GM19238 (cell line): ENCODE results near the gene RTKN.

Experiments
- DNase-seq: peaks from one replicate; pipeline ENCODE4 v3.0.0; 2011; ENCODE audit warnings: low spot score; ENCODE audit not compliant: insufficient read length

The RTKN gene

DNA sequence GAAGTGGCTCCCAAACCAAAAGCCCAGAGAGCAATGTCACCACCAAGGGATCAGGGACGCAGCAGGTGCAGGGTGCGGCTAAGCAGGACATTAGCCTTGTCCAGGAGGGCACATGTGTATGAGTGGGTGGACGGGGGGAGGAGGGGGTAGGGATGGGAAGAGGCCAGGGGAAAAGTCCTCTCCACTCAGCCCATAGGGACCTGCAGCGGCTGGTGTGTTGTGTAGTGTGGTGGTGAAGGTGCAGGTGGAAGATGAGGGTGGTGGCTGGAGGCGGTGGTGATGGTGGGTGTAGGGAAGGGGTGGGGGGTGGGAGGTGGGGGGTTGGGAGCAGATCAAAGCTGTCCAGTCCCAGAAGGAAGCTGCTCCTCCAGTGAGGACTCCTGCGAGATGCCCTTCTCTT, 24.0 kb downstream of the RTKN start:
- DNase-seq, result no peak

- no peak for DNase-seq
These were observed 24.5 kb downstream of the RTKN start for GRCh38 chr2:74417197-74417596.

GRCh38 chr2:74416778-74417177, 25.0 kb downstream of the RTKN start:
- no peak for DNase-seq

- DNase-seq, result no peak
These were observed 25.9 kb downstream of the RTKN start for GRCh38 chr2:74415762-74416395.

DNA sequence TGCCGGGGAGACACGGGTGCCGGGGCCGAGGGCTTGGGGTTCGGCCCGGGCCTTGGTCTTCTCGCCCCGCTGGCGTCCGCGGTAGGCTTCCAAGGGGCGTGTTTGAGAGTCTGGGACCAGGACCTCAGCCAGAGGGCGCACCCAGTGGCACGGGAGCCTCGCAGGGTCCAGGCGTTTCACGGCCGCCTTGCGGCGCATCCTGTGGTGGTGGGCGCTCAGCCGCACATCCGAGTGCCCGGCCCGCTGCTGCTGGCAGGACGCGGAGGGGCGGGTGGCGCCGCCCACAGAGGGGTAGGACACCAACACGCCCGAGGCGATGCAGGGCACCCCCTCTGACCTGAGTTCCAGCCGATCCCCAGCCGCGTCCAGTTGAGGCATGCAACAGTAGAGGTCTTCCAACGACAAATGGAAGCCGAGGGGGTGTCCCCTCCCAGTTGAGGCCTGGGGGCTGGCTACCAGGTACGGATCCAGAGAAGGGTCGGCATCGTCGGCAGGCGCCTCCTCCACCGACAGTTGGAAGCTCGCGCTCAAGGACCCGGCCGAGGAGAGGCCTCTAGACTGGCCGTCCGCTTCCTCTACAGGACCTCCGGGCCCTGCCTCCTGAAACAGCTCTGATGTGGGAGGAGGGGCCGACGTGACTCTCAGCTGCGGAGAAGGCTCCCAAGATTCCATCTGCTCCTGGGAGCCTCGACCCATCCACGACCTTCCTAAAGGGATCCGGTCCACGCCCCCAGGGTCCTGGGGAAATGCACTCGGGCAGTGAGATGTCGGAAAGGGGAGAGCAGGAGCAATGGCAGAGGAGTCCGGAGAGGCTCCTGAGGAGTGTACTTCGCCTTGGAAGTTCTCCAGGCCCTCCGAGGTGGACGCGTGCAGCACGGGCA, 26.6 kb downstream of the RTKN start:
- no peak for DNase-seq

DNA sequence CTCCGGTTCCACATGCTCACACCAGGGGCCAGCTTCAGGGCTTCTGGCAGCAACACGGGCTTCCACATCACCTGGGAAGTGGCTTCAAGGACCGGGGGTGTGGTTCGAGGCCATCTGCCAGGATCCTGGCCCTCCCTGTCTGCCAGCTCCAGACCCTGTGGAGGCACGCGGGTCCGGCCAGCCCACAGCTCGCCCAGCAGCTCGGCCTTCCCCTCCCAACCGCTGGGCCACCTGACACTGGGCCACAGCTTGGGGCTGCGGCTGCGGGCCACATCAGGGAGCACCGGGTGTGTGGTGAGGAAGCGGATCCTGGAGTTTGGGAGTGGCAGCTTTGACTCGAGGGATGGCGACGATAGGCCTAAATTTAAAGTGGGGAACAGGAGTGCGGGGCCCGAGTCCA, 27.3 kb downstream of the RTKN start:
- DNase-seq, result no peak

DNA sequence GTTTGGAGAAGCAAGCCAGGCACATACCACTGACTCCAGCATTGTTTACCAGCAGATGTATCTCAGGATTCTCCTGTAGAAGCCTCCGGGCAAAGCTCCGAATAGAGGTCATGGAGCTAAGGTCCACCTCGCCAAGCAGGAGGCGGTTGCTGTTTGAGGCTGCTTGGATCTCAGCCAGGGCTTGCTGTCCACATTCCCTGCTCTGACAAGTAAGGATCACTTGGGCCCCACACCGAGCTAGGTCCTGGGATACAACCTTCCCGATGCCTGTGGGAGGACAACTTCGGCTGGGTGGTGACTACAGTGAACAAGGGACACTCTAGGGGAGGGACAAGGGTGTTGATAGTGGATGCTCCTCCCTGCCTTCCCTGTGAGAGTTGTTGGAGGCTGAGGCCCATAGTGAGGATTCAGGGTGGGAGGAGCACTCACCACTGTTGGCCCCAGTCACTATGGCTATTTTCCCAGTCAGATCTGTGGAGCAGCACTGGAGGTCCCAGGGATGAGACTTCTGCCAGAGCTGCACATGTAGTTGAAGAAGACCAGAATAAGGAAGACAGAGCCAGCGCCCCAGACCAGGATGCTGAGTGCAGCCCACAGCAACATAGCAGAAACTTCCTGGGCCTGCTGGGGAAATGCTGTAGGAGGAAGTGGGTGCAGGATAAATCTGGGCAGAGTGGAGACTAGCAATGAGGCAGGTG, 28.6 kb downstream of the RTKN start:
- no peak for DNase-seq

DNA sequence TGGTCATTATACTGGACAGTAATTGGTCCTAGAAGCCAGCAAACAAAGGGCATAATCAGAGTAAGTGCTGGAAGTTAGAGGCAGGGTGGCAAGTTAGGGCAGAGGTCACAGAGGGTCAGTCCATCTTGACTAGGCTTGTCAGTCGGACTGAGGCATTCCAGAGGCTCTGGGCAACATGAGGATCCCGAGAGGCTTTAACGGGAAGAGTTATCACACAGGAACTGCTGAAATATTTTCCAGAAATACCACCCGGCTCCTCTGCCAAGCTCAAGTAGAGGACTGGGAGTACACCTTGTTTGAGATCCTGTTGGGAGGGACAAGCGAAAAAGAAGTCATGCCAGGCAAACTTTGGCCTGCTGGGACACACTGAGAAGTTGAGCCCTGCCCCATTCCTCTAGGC, 34.1 kb downstream of the RTKN start:
- no peak for DNase-seq

GRCh38 chr2:74406035-74406434, 35.7 kb downstream of the RTKN start:
- DNase-seq, result no peak

DNA sequence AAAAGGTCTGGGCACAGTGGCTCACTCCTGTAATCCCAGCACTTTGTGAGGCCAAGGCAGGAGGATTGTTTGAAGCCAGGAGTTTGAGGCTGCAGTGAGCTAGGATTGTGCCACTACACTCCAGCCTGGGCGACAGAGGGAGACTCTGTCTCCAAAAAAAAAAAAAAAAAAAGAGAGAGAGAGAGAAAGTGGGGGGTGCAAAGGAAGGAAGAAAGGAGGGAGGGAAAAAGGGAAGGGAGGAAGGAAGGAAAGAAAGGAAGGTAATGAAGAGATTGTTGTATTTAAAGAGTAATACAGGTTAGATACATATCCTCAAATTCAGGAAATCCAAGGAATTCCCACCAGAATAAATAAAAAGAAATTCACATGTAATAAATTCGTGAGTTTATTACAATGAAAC, 39.8 kb downstream of the RTKN start:
- DNase-seq, result no peak

- no peak for DNase-seq
These were observed 42.0 kb downstream of the RTKN start for GRCh38 chr2:74399785-74400184.

DNA sequence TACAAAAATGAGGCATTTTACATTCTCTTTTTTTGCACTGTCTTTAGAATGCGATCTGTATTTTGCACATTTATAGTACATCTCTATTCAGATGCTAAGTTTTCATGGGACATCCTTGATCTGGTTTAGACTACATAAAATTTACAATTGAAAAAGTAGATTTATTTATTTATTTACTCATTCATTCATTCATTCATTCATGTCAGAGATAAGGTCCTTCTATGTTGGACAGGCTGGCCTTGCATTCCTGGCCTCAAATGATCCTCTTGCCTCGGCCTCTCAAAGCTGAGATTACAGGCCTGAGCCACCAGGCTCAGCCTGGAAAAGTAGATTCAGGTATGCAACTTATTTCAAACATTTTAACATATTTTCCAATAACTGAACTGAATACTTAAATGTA, 45.6 kb downstream of the RTKN start:
- no peak for DNase-seq

- no peak for DNase-seq
These were observed 48.2 kb downstream of the RTKN start for GRCh38 chr2:74393525-74393924.

DNA sequence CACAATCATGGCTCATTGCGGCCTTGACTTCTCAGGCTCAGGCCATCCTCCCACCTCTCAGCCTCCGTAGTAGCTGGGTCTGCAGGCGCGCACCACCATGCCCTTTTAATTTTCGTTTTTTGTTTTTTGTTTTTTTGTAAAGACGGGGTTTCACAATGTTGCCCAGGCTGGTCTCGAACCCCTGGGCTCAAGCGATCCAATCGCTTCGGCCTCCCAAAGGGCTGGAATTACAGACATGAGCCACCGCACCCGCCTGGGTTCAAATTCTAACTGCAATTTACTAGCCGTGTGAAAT, 49.3 kb downstream of the RTKN start:
- no peak for DNase-seq

GRCh38 chr2:74391580-74392448, 49.9 kb downstream of the RTKN start:
- DNase-seq, result peak; percentile 84

- no peak for DNase-seq
These were observed 50.5 kb downstream of the RTKN start for GRCh38 chr2:74391209-74391579.

DNA sequence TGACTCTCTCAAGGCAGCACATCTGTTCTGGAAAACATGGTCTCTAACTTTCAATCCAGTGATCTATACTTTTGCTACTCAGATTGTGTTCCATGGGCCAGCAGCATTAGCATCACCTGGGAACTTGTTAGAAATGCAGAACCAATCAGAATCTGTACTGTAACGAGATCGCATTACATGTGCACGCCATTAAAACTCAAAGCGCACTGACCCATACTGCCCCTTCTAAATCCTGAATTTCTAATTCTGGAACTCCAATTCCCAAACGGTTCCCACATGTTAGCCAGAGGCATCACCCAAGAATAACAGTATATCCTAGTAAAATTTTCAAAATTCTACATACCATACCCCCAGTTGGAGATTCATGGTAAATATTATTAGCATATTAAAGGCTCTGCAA, 51.1 kb downstream of the RTKN start:
- DNase-seq, result no peak

GRCh38 chr2:74387346-74387745, 54.4 kb downstream of the RTKN start:
- no peak for DNase-seq

DNA sequence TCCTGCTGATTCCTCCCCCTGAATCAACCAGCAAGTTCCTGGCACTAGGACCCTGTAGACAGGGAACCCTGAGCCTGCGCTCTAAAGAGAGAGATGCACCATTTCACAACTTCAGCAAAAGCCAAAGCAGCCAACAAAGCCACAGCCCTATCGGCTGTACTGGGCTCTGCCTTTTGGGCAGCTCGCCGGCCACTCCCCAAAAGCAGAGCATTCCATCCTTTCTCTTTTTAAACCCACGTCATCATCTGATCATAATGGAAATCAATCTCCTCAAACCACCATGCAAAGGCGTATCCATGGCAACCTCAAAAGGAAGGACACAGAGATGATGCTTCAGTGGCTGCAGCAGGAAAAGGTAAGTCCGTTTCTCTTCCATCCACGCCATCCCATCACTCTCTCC, 56.3 kb downstream of the RTKN start:
- no peak for DNase-seq

DNA sequence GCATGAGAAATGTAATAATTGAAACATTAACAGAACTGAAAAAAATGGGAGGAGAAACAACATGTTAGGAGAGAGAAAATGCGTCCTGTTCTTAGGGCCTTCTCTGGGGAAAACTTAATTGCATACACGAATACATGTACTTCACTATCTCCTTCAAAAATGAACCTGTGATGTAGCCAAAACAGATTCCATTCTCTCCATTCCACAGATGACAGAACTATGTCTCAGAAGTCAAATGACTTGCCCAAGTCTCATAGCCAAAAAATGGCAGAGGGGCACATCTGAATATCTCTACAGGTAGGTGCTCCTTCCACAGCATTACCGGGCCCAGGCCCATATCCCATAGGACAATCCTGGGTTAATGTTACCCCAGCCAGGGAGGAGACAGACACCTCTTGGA, 57.7 kb downstream of the RTKN start:
- DNase-seq, result no peak

GRCh38 chr2:74383254-74383653, 58.5 kb downstream of the RTKN start:
- no peak for DNase-seq

DNA sequence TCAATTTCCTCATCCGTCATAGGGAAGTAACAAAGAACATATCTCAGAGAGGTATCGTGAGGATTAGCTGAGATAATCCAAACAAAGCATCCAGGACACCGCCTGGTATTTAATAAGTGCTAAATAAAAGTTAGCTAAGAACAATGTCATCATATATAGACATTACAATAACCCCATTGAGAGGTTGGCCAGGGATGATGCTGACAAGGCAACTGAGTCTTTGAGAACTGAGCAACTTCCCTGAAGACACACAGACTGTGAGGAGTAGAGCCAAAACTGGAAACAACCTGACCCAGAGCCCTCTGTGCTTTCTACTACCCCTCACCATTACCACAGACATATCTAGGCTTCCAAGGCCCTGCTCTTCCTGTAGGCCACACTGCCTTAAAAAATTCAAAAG, 60.0 kb downstream of the RTKN start:
- DNase-seq, result no peak
